ENCODE data around the gene TNIP2. TPM values are rescaled to one million over a fixed set of nuclear protein-coding genes. Genes with fewer than 3 reads are reported as not detected.

TNIP2 gene
- total RNA-seq, 1 experiment from 2014 or later = 56.5 TPM

GRCh38 chr4:2696423-2696822 lies 59.7 kb downstream of the TNIP2 start:
- peaks cover 5% of the 10 kb centered on the region; the same call in 1 of the 2 replicates for H3K36me3 ChIP-seq (ENCODE audit: low read depth, low read length)
- no peak overlapping the region for H3K4me3 ChIP-seq (ENCODE audit: low read length)

DNA sequence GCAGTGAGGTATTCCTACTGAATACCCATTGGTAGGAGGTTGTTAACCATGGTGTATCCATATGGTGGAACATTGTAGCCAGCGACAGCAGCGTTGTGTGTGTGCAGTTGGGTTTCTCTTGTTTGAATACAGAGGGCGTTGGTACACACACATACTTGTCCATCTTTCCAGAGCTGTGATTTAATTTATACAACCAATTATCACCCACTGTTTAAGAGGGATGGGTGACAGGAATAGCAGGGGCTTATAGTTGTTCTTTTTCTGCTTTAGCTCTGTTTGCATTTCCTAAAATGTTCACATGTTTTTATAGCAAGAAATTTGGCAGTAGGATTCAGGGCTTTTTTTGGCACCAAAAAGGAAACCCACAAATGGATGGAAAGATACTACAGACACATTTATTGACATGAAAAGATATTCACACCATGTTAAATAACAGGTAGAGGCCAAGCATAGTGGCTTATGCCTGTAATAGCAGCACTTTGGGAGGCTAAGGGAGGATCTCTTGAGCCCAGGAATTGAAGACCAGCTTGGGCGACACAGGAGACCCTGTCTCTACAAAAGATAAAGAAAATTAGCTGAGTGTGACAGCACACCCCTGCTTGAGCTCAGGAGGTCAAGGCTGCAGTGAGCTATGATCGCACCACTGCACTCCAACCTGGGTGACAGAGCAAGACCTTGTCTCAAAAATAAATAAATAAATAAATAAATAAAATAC lies 60.6 kb downstream of the TNIP2 start:
- H3K9ac ChIP-seq (ENCODE audit: low read length) = no peak overlapping the region
- H3K4me3 ChIP-seq (ENCODE audit: low read length) = no peak overlapping the region
- no peaks in the 10 kb centered on the region for H3F3A ChIP-seq (ENCODE audit: low read length, unreplicated experiment)
- no peaks in the 10 kb centered on the region for H3K4me1 ChIP-seq (ENCODE audit: insufficient read depth, low read length)
- ATAC-seq (no peak), DNase-seq (no peak)
- H3K27ac ChIP-seq (ENCODE audit: low read length) = no peak overlapping the region
- no peaks in the 10 kb centered on the region for H3K27me3 ChIP-seq (ENCODE audit: low read length)
- H3K9me2 ChIP-seq (replicated peaks; ENCODE audit: low read length) = no peaks in the 10 kb centered on the region
- no peaks in the 10 kb centered on the region for H3K79me2 ChIP-seq (ENCODE audit: low read length)
- H3K4me2 ChIP-seq (ENCODE audit: low read length) = no peak overlapping the region
- intact Hi-C loops (cut with micrococcal nuclease) = no loop called here
- POLR2A ChIA-PET (ENCODE audit: unreplicated experiment) = no interaction called here
- no peaks in the 10 kb centered on the region for H3K9me3 ChIP-seq (ENCODE audit: low read length)
- CTCF ChIA-PET = no interaction called here
- H4K20me1 ChIP-seq (ENCODE audit: low read length) = no peaks in the 10 kb centered on the region
- BruUV-seq (replicated peaks) = no TSS peak
- H3K36me3 ChIP-seq (ENCODE audit: low read depth, low read length) = peaks cover 9% of the 10 kb centered on the region; the same call in 1 of the 2 replicates
- H2AFZ ChIP-seq (ENCODE audit: low read length) = no peak overlapping the region
- no peak for TF ChIP-seq EZH2phosphoT487 (IDR thresholded peaks at IDR 0.05; ENCODE audit: borderline replicate concordance, low read length)
- TF ChIP-seq CTCF (conservative IDR thresholded peaks at IDR 0.05; ENCODE audit: low read depth, low read length) = no peak
- no peak for TF ChIP-seq EZH2 (IDR thresholded peaks at IDR 0.05; ENCODE audit: low read length, unreplicated experiment)

More at GRCh38 chr4:2696423-2696822, 59.7 kb downstream of the TNIP2 start:
- Histone ChIP-seq H3K9me3 (ENCODE audit: low read length) (no peaks in the 10 kb centered on the region), H3K27ac (ENCODE audit: low read length) (no peak overlapping the region), H3K4me1 (ENCODE audit: insufficient read depth, low read length) (no peaks in the 10 kb centered on the region), H3K79me2 (ENCODE audit: low read length) (no peaks in the 10 kb centered on the region), H3F3A (ENCODE audit: low read length, unreplicated experiment) (no peaks in the 10 kb centered on the region), H3K4me2 (ENCODE audit: low read length) (no peak overlapping the region), H4K20me1 (ENCODE audit: low read length) (no peaks in the 10 kb centered on the region), H3K9me2 (replicated peaks; ENCODE audit: low read length) (no peaks in the 10 kb centered on the region), H3K9ac (ENCODE audit: low read length) (no peak overlapping the region), H2AFZ (ENCODE audit: low read length) (no peak overlapping the region), H3K27me3 (ENCODE audit: low read length) (no peaks in the 10 kb centered on the region)
- POLR2A ChIA-PET (ENCODE audit: unreplicated experiment) = no interaction called here
- CTCF ChIA-PET = no interaction called here
- no TSS peak for BruUV-seq (replicated peaks)
- DNase-seq (no peak), ATAC-seq (no peak)
- intact Hi-C loops (cut with micrococcal nuclease) = no loop called here
- TF ChIP-seq CTCF (conservative IDR thresholded peaks at IDR 0.05; ENCODE audit: low read depth, low read length) (no peak), EZH2 (IDR thresholded peaks at IDR 0.05; ENCODE audit: low read length, unreplicated experiment) (no peak), EZH2phosphoT487 (IDR thresholded peaks at IDR 0.05; ENCODE audit: borderline replicate concordance, low read length) (no peak)

GRCh38 chr4:2694691-2695090 lies 61.4 kb downstream of the TNIP2 start:
- BruUV-seq (replicated peaks) = no TSS peak
- no peaks in the 10 kb centered on the region for H3K27me3 ChIP-seq (ENCODE audit: low read length)
- H3K4me1 ChIP-seq (ENCODE audit: insufficient read depth, low read length) = no peaks in the 10 kb centered on the region
- no peaks in the 10 kb centered on the region for H3K79me2 ChIP-seq (ENCODE audit: low read length)
- no peak overlapping the region for H3K4me2 ChIP-seq (ENCODE audit: low read length)
- no peak overlapping the region for H3K9ac ChIP-seq (ENCODE audit: low read length)
- no peaks in the 10 kb centered on the region for H4K20me1 ChIP-seq (ENCODE audit: low read length)
- H3F3A ChIP-seq (ENCODE audit: low read length, unreplicated experiment) = no peaks in the 10 kb centered on the region
- no peak for ATAC-seq
- ChIA-PET CTCF (no interaction called here), POLR2A (ENCODE audit: unreplicated experiment) (no interaction called here)
- intact Hi-C loops (cut with micrococcal nuclease) = no loop called here
- no peak for DNase-seq
- H3K9me2 ChIP-seq (replicated peaks; ENCODE audit: low read length) = no peaks in the 10 kb centered on the region
- H3K36me3 ChIP-seq (ENCODE audit: low read depth, low read length) = peaks cover 10% of the 10 kb centered on the region; the same call in 1 of the 2 replicates
- no peak overlapping the region for H2AFZ ChIP-seq (ENCODE audit: low read length)
- no peak for TF ChIP-seq EZH2phosphoT487 (IDR thresholded peaks at IDR 0.05; ENCODE audit: borderline replicate concordance, low read length)
- TF ChIP-seq EZH2 (IDR thresholded peaks at IDR 0.05; ENCODE audit: low read length, unreplicated experiment) = no peak
- TF ChIP-seq CTCF (conservative IDR thresholded peaks at IDR 0.05; ENCODE audit: low read depth, low read length) = no peak
- no peak overlapping the region for H3K27ac ChIP-seq (ENCODE audit: low read length)
- no peak overlapping the region for H3K4me3 ChIP-seq (ENCODE audit: low read length)
- no peaks in the 10 kb centered on the region for H3K9me3 ChIP-seq (ENCODE audit: low read length)
